Colon (tissue), 2 donors: ENCODE data around the gene FOXN4.
"Not testable (repeated sequence)": the region's sequence is repeated elsewhere in the genome, so short reads cannot be mapped to it uniquely, and the experiment has no call there.

Experiments
- FAIRE-seq: peaks from 2 replicates; lab custom pipeline; 2012; peaks lifted over from hg19 to GRCh38; lab: Jason Lieb, UNC
- donor health status: control.
- donor health status: control.

FOXN4 gene, protein sequence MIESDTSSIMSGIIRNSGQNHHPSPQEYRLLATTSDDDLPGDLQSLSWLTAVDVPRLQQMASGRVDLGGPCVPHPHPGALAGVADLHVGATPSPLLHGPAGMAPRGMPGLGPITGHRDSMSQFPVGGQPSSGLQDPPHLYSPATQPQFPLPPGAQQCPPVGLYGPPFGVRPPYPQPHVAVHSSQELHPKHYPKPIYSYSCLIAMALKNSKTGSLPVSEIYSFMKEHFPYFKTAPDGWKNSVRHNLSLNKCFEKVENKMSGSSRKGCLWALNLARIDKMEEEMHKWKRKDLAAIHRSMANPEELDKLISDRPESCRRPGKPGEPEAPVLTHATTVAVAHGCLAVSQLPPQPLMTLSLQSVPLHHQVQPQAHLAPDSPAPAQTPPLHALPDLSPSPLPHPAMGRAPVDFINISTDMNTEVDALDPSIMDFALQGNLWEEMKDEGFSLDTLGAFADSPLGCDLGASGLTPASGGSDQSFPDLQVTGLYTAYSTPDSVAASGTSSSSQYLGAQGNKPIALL

DNA sequence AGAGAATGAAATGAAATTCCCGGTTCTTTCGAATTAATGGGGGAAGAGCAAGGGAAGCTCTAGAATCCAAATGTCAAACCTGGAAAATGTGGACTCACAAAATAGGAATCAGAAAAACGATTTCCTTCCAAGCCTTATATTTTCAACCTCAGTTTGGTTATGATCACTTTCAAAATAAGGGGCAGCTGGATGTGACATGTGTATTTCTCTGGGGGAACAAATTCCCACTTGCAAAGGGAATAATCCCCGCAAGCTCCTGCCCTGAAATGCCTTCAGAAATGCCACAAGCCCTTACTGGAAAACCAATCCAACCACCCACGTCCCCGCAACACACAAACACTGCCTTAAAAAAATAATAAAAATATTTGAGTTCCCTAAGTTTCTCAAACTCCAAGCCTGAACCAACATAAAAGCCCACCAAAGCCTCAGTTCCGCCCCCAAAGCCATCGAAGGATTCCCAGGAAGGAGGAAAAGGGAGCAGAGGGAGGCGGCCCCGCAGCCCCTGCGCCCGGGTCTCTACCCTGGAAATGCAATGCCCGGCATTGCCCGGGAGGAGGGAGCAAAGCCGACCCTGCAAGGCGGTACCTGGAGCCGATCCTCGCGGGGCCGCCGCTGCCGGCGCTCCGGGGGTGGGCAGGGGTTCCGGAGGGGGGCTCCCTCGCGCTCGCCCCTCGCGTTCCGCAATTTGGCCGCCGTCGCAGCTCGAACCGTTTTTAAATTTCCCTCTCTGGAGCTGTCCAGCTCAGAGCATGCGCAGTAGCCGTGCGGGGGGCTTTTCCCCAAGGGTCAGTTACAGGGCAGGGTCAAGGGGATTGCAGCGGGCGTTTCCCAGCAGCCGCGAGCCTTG is at the start of gene FOXN4:
FOXN4 (minus strand) TSS at position 751 of the 847 bp plus-strand sequence. CDS start 963 bp downstream, outside the sequence.
- no peak for FAIRE-seq

GRCh38 chr12:109358154-109358869 is 49.2 kb upstream of the FOXN4 start:
- no peak for FAIRE-seq

DNA sequence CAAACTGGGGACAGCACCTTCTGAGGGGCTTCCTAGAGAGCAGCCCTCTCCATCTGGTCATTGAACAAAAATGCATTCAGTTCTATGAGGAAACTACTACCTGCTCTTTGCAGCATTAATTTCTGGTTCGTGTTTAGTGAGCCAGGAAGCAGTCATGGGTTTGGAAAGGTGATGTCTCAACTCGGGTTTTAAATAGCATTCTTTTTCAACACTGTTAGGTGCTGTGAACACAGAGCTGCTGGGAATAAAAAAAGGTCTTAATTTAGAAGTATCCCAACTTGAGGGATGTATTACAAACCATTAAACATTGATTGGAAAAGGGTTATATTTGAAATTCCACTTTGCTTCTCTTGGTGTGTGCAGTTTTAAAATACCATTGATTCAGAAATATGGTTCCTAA is 47.9 kb upstream of the FOXN4 start:
- no peak for FAIRE-seq

DNA sequence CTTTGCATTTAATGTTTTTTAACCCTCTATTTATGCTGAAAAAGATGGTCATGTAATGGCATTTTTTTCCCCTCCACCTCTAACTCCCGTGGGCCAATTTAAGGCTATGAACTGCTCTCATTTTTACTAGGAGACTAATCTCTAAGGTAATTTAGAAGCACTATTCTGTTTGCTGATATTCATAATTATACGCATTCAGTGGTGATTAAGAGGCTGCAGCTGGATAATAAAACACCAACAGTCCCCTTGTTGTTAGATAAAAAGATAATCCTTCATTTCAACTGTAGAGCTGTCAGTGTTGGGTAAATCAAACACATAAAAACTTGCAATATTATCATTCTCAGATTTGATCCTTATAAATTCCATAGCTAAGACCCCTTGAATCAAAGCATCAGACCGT is 47.5 kb upstream of the FOXN4 start:
- no peak for FAIRE-seq

GRCh38 chr12:109352184-109352583 is 43.1 kb upstream of the FOXN4 start:
- FAIRE-seq, result no peak

DNA sequence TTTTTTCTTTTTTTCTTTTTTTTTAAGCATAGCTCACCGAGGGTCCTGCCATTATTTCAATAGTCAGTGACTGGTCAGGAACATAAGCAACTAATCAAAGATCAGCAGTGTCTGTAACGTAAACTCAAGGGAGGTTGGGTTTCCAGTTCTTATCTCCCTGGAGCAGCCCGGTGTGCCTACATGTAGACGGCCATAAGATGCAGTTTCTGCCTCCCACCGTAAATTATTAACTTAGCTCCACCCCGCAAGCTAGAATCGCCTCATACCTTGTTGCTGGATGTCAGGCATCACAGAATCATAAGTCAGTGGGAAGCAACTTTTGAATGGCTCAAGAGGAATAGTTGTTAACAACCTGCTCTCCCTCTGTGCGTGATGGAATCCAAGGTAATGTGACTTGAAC is 38.5 kb upstream of the FOXN4 start, which contains the start of gene MYO1H:
MYO1H (plus strand) TSS at position 312 of the 400 bp plus-strand sequence; CDS start at position 373, 61 bp downstream.
- no peak for FAIRE-seq

DNA sequence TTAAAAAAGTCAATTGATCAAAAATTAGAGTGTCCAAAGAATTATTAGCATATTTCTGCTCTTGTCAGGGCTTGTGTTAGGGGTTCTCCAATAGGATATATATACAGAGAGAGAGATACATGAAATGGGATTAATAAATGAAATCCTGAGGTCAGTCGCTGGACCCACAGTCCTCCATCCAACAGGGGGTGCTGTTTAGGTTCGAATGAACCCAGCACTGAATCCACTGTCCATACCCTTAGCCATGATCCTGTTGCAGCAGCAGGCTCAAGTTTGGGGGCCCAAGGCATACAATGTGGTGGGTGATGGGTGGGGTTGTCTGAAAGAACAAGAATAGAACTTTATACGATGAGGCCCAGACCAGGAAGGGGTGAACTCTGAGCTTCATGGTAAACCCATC is 37.8 kb upstream of the FOXN4 start:
- no peak for FAIRE-seq

DNA sequence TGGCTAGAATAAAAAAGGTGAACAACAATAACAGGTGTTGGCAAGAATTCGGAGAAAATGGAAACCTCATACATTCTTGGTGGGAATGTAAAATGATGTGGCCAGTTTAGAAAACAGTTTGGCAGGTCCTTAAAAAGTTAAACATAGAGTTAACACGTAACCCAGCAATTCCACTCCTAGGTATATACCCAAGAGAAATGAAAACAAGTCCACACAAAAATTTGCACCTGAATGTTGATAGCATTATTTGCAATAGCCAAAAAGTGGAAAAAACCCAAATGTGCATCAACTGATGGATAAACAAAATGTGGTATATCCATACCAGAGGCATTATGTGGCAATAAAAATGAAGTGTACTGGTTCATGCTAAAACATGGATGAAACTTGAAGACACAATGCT is 36.3 kb upstream of the FOXN4 start:
- no peak for FAIRE-seq

DNA sequence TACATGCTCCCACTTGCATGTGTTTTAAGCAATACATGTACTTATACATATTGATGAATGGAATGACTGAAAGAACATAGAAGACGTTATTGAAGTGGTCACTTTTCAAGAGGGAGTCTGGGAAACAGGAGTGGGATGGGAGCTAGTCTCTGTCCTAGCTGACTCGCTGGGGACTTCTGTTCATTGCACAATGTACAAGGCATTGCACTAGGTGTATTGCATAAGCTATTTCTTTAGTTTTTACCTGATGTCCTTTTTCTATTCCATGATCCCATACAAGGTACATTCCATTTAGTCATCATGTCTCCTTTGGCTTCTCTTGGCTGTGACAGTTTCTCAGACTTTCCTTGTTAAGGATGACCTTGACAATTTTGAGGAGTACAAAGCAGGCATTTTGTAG is 34.6 kb upstream of the FOXN4 start:
- FAIRE-seq, result no peak

DNA sequence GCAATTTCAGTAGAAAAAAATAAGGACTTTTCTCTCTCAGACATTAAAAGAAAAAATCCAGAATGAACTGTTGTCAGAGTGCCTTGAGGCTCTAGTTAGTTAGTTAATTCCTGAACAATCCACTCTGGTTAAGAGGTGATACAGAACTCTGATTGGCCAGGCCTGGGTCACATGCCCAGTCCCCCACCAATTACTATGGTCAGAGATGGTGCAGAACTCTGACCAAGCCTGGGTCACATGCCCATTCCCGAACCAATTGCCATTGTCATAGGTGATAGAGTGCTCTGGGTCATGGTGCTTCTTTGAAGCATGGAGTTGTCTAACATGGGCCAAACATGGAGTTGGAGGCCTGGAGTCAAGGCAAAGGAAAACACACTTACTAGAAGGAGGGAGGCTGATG is 27.5 kb upstream of the FOXN4 start:
- FAIRE-seq, result no peak

- no peak for FAIRE-seq
Measured at GRCh38 chr12:109334887-109335286, 25.8 kb upstream of the FOXN4 start.

DNA sequence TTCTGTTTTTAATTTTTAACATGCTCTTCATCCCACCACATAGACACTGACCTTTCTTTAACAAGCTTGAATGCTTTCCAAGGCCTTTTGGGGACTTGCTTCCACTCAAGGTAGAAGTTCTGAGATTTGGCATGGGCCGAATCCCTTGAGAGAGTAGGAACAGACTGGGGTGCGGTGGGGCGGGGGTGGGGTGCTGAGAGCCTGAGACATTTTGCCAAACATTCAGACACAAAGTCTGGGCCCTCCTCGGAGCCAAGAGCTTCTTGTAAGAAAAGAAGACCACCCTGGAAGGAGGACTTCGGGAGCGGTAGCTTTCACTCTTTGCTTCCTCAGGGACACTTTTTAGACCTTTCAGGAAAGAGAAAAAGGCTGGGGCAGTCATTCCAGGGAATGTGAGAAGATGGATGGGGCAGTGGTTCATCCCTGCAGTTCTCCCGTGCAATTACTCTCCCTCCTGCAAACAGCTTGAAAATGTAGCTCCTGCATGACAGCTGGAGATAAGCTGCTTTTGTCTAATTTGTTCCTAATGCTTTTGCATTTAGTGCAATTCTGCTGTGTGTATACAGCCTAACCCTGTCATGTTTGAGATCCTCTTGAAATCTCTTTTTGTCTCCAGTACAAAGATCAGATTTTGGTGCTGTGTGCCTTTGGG is 22.3 kb upstream of the FOXN4 start:
- no peak for FAIRE-seq

- no peak for FAIRE-seq
Measured at GRCh38 chr12:109330282-109331230, 21.5 kb upstream of the FOXN4 start.

- FAIRE-seq, result no peak
Measured at GRCh38 chr12:109329686-109330085, 20.6 kb upstream of the FOXN4 start.

DNA sequence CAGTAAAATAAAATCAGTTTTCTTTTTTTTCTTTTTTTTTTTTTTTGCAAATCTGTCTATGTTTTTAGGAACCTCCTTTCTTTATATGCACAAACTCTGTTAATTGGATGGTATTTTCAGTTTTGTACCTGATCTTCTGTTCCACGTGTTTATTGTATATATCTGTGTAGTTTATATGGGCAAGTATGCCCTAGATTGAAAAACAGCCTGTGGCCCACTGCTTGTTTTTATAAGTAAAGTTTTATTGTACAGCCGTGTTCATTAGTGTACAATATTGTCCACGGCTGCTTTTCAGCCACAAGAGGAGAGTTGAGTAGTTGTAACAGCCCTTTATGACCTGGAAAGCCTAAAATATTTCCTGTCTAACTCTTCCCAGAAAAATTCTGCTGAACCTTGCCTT is 19.9 kb upstream of the FOXN4 start:
- no peak for FAIRE-seq

- FAIRE-seq, result not testable (repeated sequence)
Measured at GRCh38 chr12:109321294-109321693, 12.2 kb upstream of the FOXN4 start.

DNA sequence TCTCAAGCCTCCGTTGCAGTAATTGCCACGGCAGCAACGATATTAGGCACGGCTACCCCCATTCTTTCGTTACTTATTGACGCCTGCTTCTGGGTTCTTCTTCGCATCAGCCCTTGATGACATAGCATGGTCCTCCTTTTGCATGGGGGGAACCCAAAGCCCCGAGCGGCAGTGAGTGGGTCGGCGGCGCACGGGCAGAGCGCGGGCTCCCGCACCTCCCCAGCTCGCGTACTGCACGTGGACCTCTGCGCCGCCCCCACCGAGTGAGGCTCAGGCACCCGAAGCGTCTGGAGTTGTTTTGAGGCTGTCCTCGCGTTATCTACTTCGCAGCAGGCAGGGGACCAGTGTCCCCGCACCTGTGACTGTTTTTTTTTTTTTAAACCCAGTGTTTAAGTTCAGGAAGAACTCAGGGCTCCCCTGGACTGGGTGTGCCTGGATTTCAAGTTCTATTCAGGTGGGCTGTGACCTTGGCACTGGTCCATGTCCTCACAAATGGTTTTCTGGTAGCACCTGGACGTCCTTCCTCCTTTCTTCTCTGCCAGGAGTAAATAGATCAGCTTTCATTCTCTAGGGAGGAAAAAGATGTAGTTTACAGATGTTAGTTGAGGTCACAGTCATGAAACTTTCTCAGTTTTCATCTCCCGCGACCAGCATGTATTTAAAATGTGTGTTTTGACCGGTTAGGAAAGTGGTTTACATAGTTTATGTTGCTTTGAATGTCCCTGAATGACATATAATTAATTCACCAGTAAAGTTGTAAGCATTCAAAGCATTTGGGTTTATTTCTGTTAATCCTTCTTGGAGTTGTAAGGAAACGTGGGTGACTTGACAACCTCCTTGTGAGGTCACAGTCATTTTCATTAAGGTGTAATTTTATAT is 1.4 kb upstream of the FOXN4 start:
- no peak for FAIRE-seq

DNA sequence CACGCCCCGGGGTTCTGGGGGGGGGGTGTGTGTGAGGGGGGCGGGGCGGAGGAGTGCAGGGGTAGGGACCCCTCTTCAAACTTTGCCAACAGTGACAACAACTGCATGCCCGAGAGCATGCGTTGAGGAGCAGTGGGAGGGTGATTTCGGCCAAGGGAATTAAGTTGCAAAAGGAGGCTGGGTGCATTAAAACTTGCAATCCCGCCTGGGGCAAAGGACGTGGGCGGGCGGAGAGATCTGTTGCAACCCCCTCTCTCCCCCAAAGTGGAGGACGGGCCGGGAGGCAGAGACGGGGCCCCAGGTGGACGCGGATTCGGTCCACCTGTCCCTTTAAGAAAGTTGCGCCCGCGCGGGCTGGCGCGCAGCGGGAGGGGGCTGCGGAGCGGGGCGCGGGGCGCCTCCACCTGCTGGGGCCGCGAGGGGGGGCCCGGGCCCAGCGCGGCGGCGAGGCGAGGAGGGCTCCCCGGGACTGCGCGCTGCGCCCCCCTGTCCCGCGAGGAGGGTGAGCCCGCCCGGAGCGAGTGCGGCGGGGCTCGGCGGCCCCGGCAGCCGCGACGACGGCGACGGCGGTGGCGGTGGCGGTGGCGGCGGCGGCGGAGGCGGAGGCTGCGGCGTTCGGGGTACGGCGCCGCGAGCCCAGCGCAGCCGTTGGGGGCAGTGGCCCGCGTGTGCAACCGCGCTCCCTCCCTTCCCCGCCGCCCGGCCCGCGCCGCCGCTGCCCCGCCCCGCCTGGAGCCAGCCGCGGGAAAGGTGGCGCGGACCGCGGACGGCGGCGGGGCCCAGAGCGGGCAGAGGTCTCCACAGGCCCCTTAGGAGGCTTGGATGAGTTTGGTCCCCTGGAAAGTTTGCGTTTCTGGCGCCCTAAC is 530 bp upstream of the FOXN4 start:
- no peak for FAIRE-seq

DNA sequence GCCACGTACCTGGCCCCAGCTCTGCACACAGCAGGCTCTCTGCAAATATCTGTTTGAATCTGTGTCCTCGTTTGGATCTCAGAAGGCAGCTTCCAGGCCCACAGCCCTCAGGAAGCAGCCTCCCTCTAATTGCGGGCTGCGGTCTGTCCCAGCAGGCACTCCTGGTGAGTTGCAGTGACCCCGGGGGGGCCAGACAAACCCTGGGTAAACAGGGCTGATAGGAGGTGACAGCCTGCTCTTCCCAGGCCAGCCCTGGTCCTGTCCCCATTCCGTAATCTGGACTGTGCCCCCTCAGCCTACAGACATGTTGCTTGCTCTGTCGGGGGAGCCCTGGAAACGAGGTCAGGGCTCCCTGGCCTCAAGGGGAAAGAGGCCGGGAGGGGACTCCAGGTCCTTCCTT is 2.0 kb downstream of the FOXN4 start:
- FAIRE-seq, result no peak
